Measurements from ENCODE around the gene TNRC6C.

The TNRC6C gene

GRCh38 chr17:77926981-77927380 lies 31.5 kb upstream of the TNRC6C start:
- H3K4me3 ChIP-seq (ENCODE audit: low read depth, low read length): no peak overlapping the region
- TF ChIP-seq CTCF (IDR thresholded peaks at IDR 0.05; ENCODE audit: low read depth, low read length): no peak

- TF ChIP-seq CTCF (IDR thresholded peaks at IDR 0.05; ENCODE audit: low read depth, low read length): no peak
- H3K4me3 ChIP-seq (ENCODE audit: low read depth, low read length): no peak overlapping the region
Measured at GRCh38 chr17:77927777-77928518, 30.6 kb upstream of the TNRC6C start.

- H3K4me3 ChIP-seq (ENCODE audit: low read depth, low read length): no peak overlapping the region
- no peak for TF ChIP-seq CTCF (IDR thresholded peaks at IDR 0.05; ENCODE audit: low read depth, low read length)
Measured at GRCh38 chr17:77928519-77929179, 29.9 kb upstream of the TNRC6C start.

- no peak overlapping the region for H3K4me3 ChIP-seq (ENCODE audit: low read depth, low read length)
- no peak for TF ChIP-seq CTCF (IDR thresholded peaks at IDR 0.05; ENCODE audit: low read depth, low read length)
Measured at GRCh38 chr17:77929180-77929564, 29.3 kb upstream of the TNRC6C start.

GRCh38 chr17:77929871-77930436 lies 28.5 kb upstream of the TNRC6C start:
- H3K4me3 ChIP-seq (ENCODE audit: low read depth, low read length): no peak overlapping the region
- TF ChIP-seq CTCF (IDR thresholded peaks at IDR 0.05; ENCODE audit: low read depth, low read length): no peak

- no peak for TF ChIP-seq CTCF (IDR thresholded peaks at IDR 0.05; ENCODE audit: low read depth, low read length)
- H3K4me3 ChIP-seq (ENCODE audit: low read depth, low read length): no peak overlapping the region
Measured at GRCh38 chr17:77930780-77931768, 27.4 kb upstream of the TNRC6C start.
